ENCODE measurements around the gene TEX2. TPM values are rescaled to one million over a fixed set of nuclear protein-coding genes. Genes with fewer than 3 reads are reported as not detected.

Gene TEX2
- polyA plus RNA-seq, 1 donor (not counting 4 experiments of a cell fraction or from before 2014, with no cell fraction given), result 44.4 TPM

- no peak for FAIRE-seq
- DNase-seq (ENCODE audit: low read depth, low spot score), result no peak
- Histone ChIP-seq H3K27me3 (ENCODE audit: control insufficient read depth, extremely low read depth, insufficient read depth, low read length) (no peaks in the 10 kb centered on the region), H3K79me2 (ENCODE audit: control insufficient read depth, insufficient read depth, low read length) (no peaks in the 10 kb centered on the region), H3K36me3 (ENCODE audit: control insufficient read depth in 2 of 2, extremely low read depth in 1 of 2, insufficient read depth in 2 of 2, low read length in 2 of 2) (no peaks in the 10 kb centered on the region), H3K4me3 (ENCODE audit: control insufficient read depth in 2 of 3, extremely low read depth in 1 of 3, insufficient read depth in 2 of 3, low read depth in 1 of 3, low read length in 3 of 3) (no peak overlapping the region), H3K4me1 (ENCODE audit: control insufficient read depth, extremely low read depth, insufficient read depth, low read length) (peaks cover 5% of the 10 kb centered on the region), H3K27ac (ENCODE audit: control insufficient read depth, insufficient read depth, low read length) (no peak overlapping the region), H3K9me1 (ENCODE audit: control insufficient read depth, extremely low read depth, insufficient read depth, low read length) (no peaks in the 10 kb centered on the region), H3K4me2 (ENCODE audit: control insufficient read depth, extremely low read depth, insufficient read depth, low read depth, low read length) (no peak overlapping the region), H2AFZ (ENCODE audit: control insufficient read depth, low read length) (no peak overlapping the region), H3K9me3 (ENCODE audit: control insufficient read depth, low read depth, low read length) (no peaks in the 10 kb centered on the region), H3K9ac (ENCODE audit: control insufficient read depth, extremely low read depth, insufficient read depth, low read length) (no peak overlapping the region), H4K20me1 (ENCODE audit: control insufficient read depth, extremely low read depth, insufficient read depth, low read length) (no peaks in the 10 kb centered on the region)
- TF ChIP-seq CTCF (optimal IDR thresholded peaks at IDR 0.05 in 1 of 3, IDR thresholded peaks at IDR 0.05 in 1 of 3, conservative IDR thresholded peaks at IDR 0.05 in 1 of 3; ENCODE audit: extremely low read depth in 1 of 3, insufficient read depth in 2 of 3, low read length in 3 of 3) (no peak), EZH2 (IDR thresholded peaks at IDR 0.05; ENCODE audit: low read length) (no peak)
- dilution Hi-C loops (cut with MboI; ENCODE audit: extremely low pct_ligation_motif_present, low sequenced_read_pairs), result no loop called here
Observed at GRCh38 chr17:64270885-64271284, 7.8 kb upstream of the TEX2 start.

- FAIRE-seq (no peak), DNase-seq (ENCODE audit: low read depth, low spot score) (no peak)
- Histone ChIP-seq H3K4me1 (ENCODE audit: control insufficient read depth, extremely low read depth, insufficient read depth, low read length) (peaks cover 3% of the 10 kb centered on the region), H3K79me2 (ENCODE audit: control insufficient read depth, insufficient read depth, low read length) (no peaks in the 10 kb centered on the region), H3K27ac (ENCODE audit: control insufficient read depth, insufficient read depth, low read length) (no peak overlapping the region), H3K9me3 (ENCODE audit: control insufficient read depth, low read depth, low read length) (no peaks in the 10 kb centered on the region), H3K27me3 (ENCODE audit: control insufficient read depth, extremely low read depth, insufficient read depth, low read length) (no peaks in the 10 kb centered on the region), H3K4me2 (ENCODE audit: control insufficient read depth, extremely low read depth, insufficient read depth, low read depth, low read length) (no peak overlapping the region), H2AFZ (ENCODE audit: control insufficient read depth, low read length) (no peak overlapping the region), H3K9me1 (ENCODE audit: control insufficient read depth, extremely low read depth, insufficient read depth, low read length) (no peaks in the 10 kb centered on the region), H3K36me3 (ENCODE audit: control insufficient read depth in 2 of 2, extremely low read depth in 1 of 2, insufficient read depth in 2 of 2, low read length in 2 of 2) (no peaks in the 10 kb centered on the region), H3K4me3 (ENCODE audit: control insufficient read depth in 2 of 3, extremely low read depth in 1 of 3, insufficient read depth in 2 of 3, low read depth in 1 of 3, low read length in 3 of 3) (no peak overlapping the region), H3K9ac (ENCODE audit: control insufficient read depth, extremely low read depth, insufficient read depth, low read length) (no peak overlapping the region), H4K20me1 (ENCODE audit: control insufficient read depth, extremely low read depth, insufficient read depth, low read length) (no peaks in the 10 kb centered on the region)
- TF ChIP-seq CTCF (optimal IDR thresholded peaks at IDR 0.05 in 1 of 3, IDR thresholded peaks at IDR 0.05 in 1 of 3, conservative IDR thresholded peaks at IDR 0.05 in 1 of 3; ENCODE audit: extremely low read depth in 1 of 3, insufficient read depth in 2 of 3, low read length in 3 of 3) (no peak), EZH2 (IDR thresholded peaks at IDR 0.05; ENCODE audit: low read length) (no peak)
- dilution Hi-C loops (cut with MboI; ENCODE audit: extremely low pct_ligation_motif_present, low sequenced_read_pairs), result no loop called here
Observed at GRCh38 chr17:64269687-64270649, 6.9 kb upstream of the TEX2 start.

Data from keratinocyte (primary cell).